Osteocyte (in vitro differentiated cells): ENCODE measurements around the gene C12orf76. TPM values are rescaled to one million over a fixed set of nuclear protein-coding genes. Genes with fewer than 3 reads are reported as not detected.

Experiments
- DNase-seq: peaks from one replicate; pipeline ENCODE4 v3.0.0; 2021; ENCODE audit warnings: mixed read lengths; ENCODE audit not compliant: unreplicated experiment; ENCODE audit errors: extremely low spot score
- H3K27ac Mint-ChIP-seq: one replicate; pipeline ENCODE4 v1.8.0; 2021; ENCODE audit warnings: mild to moderate bottlenecking, mixed read lengths; ENCODE audit not compliant: unreplicated experiment
- H3K27me3 Mint-ChIP-seq: one replicate; pipeline ENCODE4 v1.8.0; 2021; ENCODE audit warnings: mixed read lengths; ENCODE audit not compliant: unreplicated experiment
- H3K36me3 Mint-ChIP-seq: one replicate; pipeline ENCODE4 v1.8.0; 2021; ENCODE audit warnings: mixed read lengths; ENCODE audit not compliant: unreplicated experiment
- H3K4me1 Mint-ChIP-seq: one replicate; pipeline ENCODE4 v1.8.0; 2021; ENCODE audit warnings: mixed read lengths; ENCODE audit not compliant: unreplicated experiment
- H3K4me3 Mint-ChIP-seq: one replicate; pipeline ENCODE4 v1.8.0; 2021; ENCODE audit warnings: mild to moderate bottlenecking, moderate library complexity, mixed read lengths; ENCODE audit not compliant: unreplicated experiment
- H3K9me3 Mint-ChIP-seq: one replicate; pipeline ENCODE4 v1.8.0; 2021; ENCODE audit warnings: mixed read lengths; ENCODE audit not compliant: unreplicated experiment
- long read RNA-seq: library from polyadenylated mRNA; unstranded; transcript quantifications from one replicate; pipeline ENCODE4 v2.0.0, GENCODE V29; 2021
- total RNA-seq: library from RNA; stranded (reverse); gene quantifications from 2 replicates; pipeline ENCODE4 v1.2.1, GENCODE V29; 2021
- TF ChIP-seq, protein P1 (sequence below): fragments of 200-600 bp; sonication (generic); IDR thresholded peaks from 2 replicates; pipeline ENCODE4 v1.5.0; 2021; ENCODE audit warnings: antibody characterized with exemption, mild to moderate bottlenecking, moderate library complexity

Gene C12orf76
- 13.7 and 14.5 TPM in 2 replicates for total RNA-seq
- long read RNA-seq, transcript C12orf76-208 (3 exons, 496 nt) = major isoform, 11 of 55 reads
- long read RNA-seq, transcript C12orf76-203 (2 exons, 1,755 nt) = minor isoform, 7 of 55 reads
- long read RNA-seq, partial matches to known transcripts = 33 of 55 reads
- long read RNA-seq, other reads (novel, unspliced or antisense) = 3 of 55 reads

DNA sequence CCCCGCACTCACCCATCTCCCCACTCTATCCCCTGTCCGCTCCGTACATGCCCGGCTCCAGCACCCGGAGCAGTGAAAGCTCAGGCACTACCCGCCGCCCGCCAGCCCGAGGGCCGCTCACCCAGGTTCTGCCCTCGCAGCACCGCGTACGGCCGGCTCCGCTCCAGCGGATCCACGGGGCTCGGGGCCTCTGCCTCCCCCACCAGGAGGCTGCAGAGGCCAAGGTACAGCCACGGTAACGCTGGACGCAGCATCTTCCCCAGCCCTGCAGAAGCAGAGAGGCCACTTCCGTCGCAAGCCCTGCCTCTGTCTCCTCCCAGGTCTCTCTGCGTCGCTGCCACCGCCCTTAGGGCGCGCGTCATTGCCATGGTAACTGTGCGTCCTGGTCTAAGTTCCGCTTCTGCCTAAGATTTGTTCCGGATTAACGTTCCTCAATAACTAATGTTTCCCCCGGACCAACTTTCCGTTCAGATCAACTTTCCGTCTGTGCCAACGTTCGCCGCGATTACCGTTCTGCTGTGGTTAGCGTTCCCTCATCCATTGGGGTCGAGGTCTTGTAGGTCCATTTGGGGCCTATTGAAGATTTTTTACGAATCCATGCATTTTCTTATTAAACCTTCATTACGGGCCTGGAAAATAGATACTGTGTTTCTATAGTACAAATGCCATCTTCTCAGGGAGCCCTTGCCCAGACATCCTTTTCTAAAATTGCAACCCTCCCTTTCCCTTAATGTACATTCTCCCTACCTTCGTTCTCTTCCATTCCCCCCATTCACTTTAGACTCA, at the start of gene C12orf76:
Gene C12orf76, minus strand, starts transcription at position 281 of the 786 bp plus-strand sequence. Its CDS starts 27 bp downstream, at position 254.
- Mint-ChIP-seq H3K27ac (peak within 1 kb of the TSS; percentile 98), H3K9me3 (no peaks in the 10 kb centered on the region), H3K27me3 (no peaks in the 10 kb centered on the region), H3K36me3 (no peaks in the 10 kb centered on the region), H3K4me1 (peaks cover 19% of the 10 kb centered on the region), H3K4me3 (peak within 1 kb of the TSS; percentile 83)
- DNase-seq = peak; percentile 95
- TF ChIP-seq, protein P1, sequence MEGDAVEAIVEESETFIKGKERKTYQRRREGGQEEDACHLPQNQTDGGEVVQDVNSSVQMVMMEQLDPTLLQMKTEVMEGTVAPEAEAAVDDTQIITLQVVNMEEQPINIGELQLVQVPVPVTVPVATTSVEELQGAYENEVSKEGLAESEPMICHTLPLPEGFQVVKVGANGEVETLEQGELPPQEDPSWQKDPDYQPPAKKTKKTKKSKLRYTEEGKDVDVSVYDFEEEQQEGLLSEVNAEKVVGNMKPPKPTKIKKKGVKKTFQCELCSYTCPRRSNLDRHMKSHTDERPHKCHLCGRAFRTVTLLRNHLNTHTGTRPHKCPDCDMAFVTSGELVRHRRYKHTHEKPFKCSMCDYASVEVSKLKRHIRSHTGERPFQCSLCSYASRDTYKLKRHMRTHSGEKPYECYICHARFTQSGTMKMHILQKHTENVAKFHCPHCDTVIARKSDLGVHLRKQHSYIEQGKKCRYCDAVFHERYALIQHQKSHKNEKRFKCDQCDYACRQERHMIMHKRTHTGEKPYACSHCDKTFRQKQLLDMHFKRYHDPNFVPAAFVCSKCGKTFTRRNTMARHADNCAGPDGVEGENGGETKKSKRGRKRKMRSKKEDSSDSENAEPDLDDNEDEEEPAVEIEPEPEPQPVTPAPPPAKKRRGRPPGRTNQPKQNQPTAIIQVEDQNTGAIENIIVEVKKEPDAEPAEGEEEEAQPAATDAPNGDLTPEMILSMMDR = no peak

DNA sequence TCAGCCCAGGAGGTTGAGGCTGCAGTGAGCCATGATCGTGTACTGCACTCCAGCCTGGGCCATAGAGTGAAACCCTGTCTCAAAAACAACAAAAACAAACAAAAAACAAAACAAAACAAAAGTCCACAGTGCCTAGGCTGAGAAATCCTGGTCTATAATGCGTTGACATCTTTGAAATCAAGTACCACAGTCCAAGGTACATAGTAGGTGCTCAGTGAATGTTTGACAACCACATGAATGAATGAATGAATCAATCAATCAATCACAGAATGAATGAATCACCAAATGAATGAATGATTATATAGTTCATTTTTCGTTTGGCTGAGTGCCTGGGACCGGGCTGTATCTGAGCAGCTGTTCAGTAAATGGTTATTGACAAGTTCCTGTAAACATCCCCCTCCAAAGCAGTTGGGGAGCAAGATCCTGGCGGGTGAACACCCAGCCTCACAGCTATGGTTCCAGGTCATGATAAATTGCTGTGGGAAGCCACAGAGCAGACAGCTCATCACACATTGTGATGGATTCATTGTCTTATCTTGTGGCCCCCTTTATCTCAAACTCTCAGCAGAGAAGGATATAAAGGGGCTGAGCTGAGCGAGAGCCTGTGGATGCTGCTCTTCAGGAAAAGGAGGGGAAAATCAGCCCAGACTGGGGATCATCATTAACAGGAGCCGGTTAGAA, 45.4 kb upstream of the C12orf76 start:
- H3K36me3 Mint-ChIP-seq = no peaks in the 10 kb centered on the region
- no peak overlapping the region for H3K27ac Mint-ChIP-seq
- H3K9me3 Mint-ChIP-seq = no peaks in the 10 kb centered on the region
- DNase-seq = no peak
- no peaks in the 10 kb centered on the region for H3K4me1 Mint-ChIP-seq
- no peak overlapping the region for H3K4me3 Mint-ChIP-seq
- TF ChIP-seq, protein P1 = no peak
- H3K27me3 Mint-ChIP-seq = peaks cover 28% of the 10 kb centered on the region

GRCh38 chr12:110091136-110091711, 42.9 kb upstream of the C12orf76 start:
- H3K27ac Mint-ChIP-seq = no peak overlapping the region
- no peak overlapping the region for H3K4me3 Mint-ChIP-seq

GRCh38 chr12:110090266-110091135, 42.2 kb upstream of the C12orf76 start:
- DNase-seq = no peak
- no peaks in the 10 kb centered on the region for H3K4me1 Mint-ChIP-seq
- H3K9me3 Mint-ChIP-seq = no peaks in the 10 kb centered on the region
- TF ChIP-seq, protein P1 = no peak
- H3K36me3 Mint-ChIP-seq = no peaks in the 10 kb centered on the region
- H3K27me3 Mint-ChIP-seq = peaks cover 38% of the 10 kb centered on the region
- H3K4me3 Mint-ChIP-seq = no peak overlapping the region
- H3K27ac Mint-ChIP-seq = no peak overlapping the region

More at GRCh38 chr12:110091136-110091711, 42.9 kb upstream of the C12orf76 start:
- Mint-ChIP-seq H3K9me3 (no peaks in the 10 kb centered on the region), H3K4me1 (no peaks in the 10 kb centered on the region), H3K27me3 (peaks cover 34% of the 10 kb centered on the region), H3K36me3 (no peaks in the 10 kb centered on the region)
- no peak for DNase-seq
- TF ChIP-seq, protein P1 = no peak
